ENCODE results near the gene ZEB1. TPM values are rescaled to one million over a fixed set of nuclear protein-coding genes. Genes with fewer than 3 reads are reported as not detected.

ZEB1 gene
- total RNA-seq, 1 experiment from 2014 or later, result 1.4 TPM

- POLR2A ChIA-PET (ENCODE audit: unreplicated experiment), result no interaction called here
- Histone ChIP-seq H3K9me3 (ENCODE audit: insufficient read depth, low read depth) (no peaks in the 10 kb centered on the region), H3K79me2 (ENCODE audit: low read depth) (no peaks in the 10 kb centered on the region), H3K27ac (no peak overlapping the region), H3K4me2 (no peak overlapping the region), H4K20me1 (ENCODE audit: insufficient read depth) (no peaks in the 10 kb centered on the region), H3F3A (ENCODE audit: insufficient read depth, low read depth) (no peaks in the 10 kb centered on the region), H3K27me3 (ENCODE audit: insufficient read depth, low read depth) (no peaks in the 10 kb centered on the region), H3K9me2 (ENCODE audit: insufficient read depth) (no peaks in the 10 kb centered on the region), H2AFZ (no peak overlapping the region), H3K4me1 (replicated peaks; ENCODE audit: insufficient read depth) (no peaks in the 10 kb centered on the region), H3K36me3 (ENCODE audit: low read depth) (no peaks in the 10 kb centered on the region), H3K4me3 (no peak overlapping the region)
- no peak for DNase-seq
- intact Hi-C loops (cut with micrococcal nuclease; ENCODE audit: unreplicated experiment), result no loop called here
- no peak for TF ChIP-seq EZH2 (IDR thresholded peaks at IDR 0.05; ENCODE audit: low read depth)
- no peak for TF ChIP-seq CTCF (conservative IDR thresholded peaks at IDR 0.05)
- CTCF ChIA-PET, result interaction anchor here (0.5 kb wide), 1 partner anchor 123 kb away, joined by 3 read pairs; no protein-coding TSS in a partner anchor
- no TSS peak for BruUV-seq (replicated peaks)
These were observed 138.8 kb downstream of the ZEB1 start for GRCh38 chr10:31457858-31458257.

- Histone ChIP-seq H3K4me1 (replicated peaks; ENCODE audit: insufficient read depth) (no peaks in the 10 kb centered on the region), H3K36me3 (ENCODE audit: low read depth) (no peaks in the 10 kb centered on the region), H3F3A (ENCODE audit: insufficient read depth, low read depth) (no peaks in the 10 kb centered on the region), H4K20me1 (ENCODE audit: insufficient read depth) (no peaks in the 10 kb centered on the region), H2AFZ (no peak overlapping the region), H3K9me2 (ENCODE audit: insufficient read depth) (no peaks in the 10 kb centered on the region), H3K4me3 (no peak overlapping the region), H3K4me2 (no peak overlapping the region), H3K9me3 (ENCODE audit: insufficient read depth, low read depth) (no peaks in the 10 kb centered on the region), H3K27ac (no peak overlapping the region), H3K79me2 (ENCODE audit: low read depth) (no peaks in the 10 kb centered on the region), H3K27me3 (ENCODE audit: insufficient read depth, low read depth) (no peaks in the 10 kb centered on the region)
- intact Hi-C loops (cut with micrococcal nuclease; ENCODE audit: unreplicated experiment), result no loop called here
- POLR2A ChIA-PET (ENCODE audit: unreplicated experiment), result no interaction called here
- DNase-seq, result no peak
- BruUV-seq (replicated peaks), result no TSS peak
- CTCF ChIA-PET, result no interaction called here
- TF ChIP-seq EZH2 (IDR thresholded peaks at IDR 0.05; ENCODE audit: low read depth) (no peak), CTCF (conservative IDR thresholded peaks at IDR 0.05) (no peak)
These were observed 140.0 kb downstream of the ZEB1 start for GRCh38 chr10:31458974-31459373.

- no peaks in the 10 kb centered on the region for H3K4me1 ChIP-seq (replicated peaks; ENCODE audit: insufficient read depth)
- H3K27ac ChIP-seq, result no peak overlapping the region
- no TSS peak for BruUV-seq (replicated peaks)
- H3K79me2 ChIP-seq (ENCODE audit: low read depth), result no peaks in the 10 kb centered on the region
- no peak for DNase-seq
- no peaks in the 10 kb centered on the region for H4K20me1 ChIP-seq (ENCODE audit: insufficient read depth)
- no peak overlapping the region for H2AFZ ChIP-seq
- no peaks in the 10 kb centered on the region for H3K36me3 ChIP-seq (ENCODE audit: low read depth)
- ChIA-PET POLR2A (ENCODE audit: unreplicated experiment) (no interaction called here), CTCF (interaction anchor here (0.5 kb wide), 1 partner anchor 201 kb away, joined by 3 read pairs; no protein-coding TSS in a partner anchor)
- no peaks in the 10 kb centered on the region for H3K9me2 ChIP-seq (ENCODE audit: insufficient read depth)
- 0 out of 2 replicates have a peak, but pooled peaks cover 6% of the 10 kb centered on the region for H3K9me3 ChIP-seq (ENCODE audit: insufficient read depth, low read depth)
- TF ChIP-seq CTCF (conservative IDR thresholded peaks at IDR 0.05) (no peak), EZH2 (IDR thresholded peaks at IDR 0.05; ENCODE audit: low read depth) (no peak)
- intact Hi-C loops (cut with micrococcal nuclease; ENCODE audit: unreplicated experiment), result loop anchor here (10.0 kb wide), 1 partner anchor 425 kb away; the partner anchor contains the start of gene ZNF438
- no peak overlapping the region for H3K4me3 ChIP-seq
- H3F3A ChIP-seq (ENCODE audit: insufficient read depth, low read depth), result no peaks in the 10 kb centered on the region
- H3K27me3 ChIP-seq (ENCODE audit: insufficient read depth, low read depth), result no peaks in the 10 kb centered on the region
- no peak overlapping the region for H3K4me2 ChIP-seq
These were observed 141.2 kb downstream of the ZEB1 start for GRCh38 chr10:31460242-31460641.

Data from PC-9 (cell line).